Keratinocyte (primary cell): ENCODE measurements around the gene PLCL2. TPM values are rescaled to one million over a fixed set of nuclear protein-coding genes. Genes with fewer than 3 reads are reported as not detected.

Experiments
- DNase-seq: peaks from one replicate; pipeline ENCODE4 v3.0.0-alpha.2; 2011; ENCODE audit warnings: low read depth, missing footprints, low spot score
- FAIRE-seq: peaks from 2 replicates; lab custom pipeline; 2011; peaks lifted over from hg19 to GRCh38; lab: Jason Lieb, UNC
- H2AFZ ChIP-seq: 2 replicates; pipeline ENCODE4 v1.6.0; 2012; ENCODE audit warnings: low read length, control low read depth, inconsistent platforms; ENCODE audit not compliant: control insufficient read depth
- H3K27ac ChIP-seq: 2 replicates; pipeline ENCODE4 v1.5.1; 2011; ENCODE audit warnings: low read length; ENCODE audit not compliant: control insufficient read depth, insufficient read depth
- H3K27me3 ChIP-seq: 3 replicates; pipeline ENCODE4 v1.6.0; 2011; ENCODE audit warnings: low read length; ENCODE audit not compliant: control insufficient read depth, insufficient read depth; ENCODE audit errors: extremely low read depth
- H3K36me3 ChIP-seq, 2 experiments: 2 replicates in 1 of 2; 3 replicates in 1 of 2; pipeline ENCODE4 v1.5.1; 2011; ENCODE audit warnings: low read length in 2 of 2, mild to moderate bottlenecking in 1 of 2; ENCODE audit not compliant: control insufficient read depth in 2 of 2, insufficient read depth in 2 of 2; ENCODE audit errors: extremely low read depth in 1 of 2
- H3K4me1 ChIP-seq: 3 replicates; pipeline ENCODE4 v1.5.1; 2011; ENCODE audit warnings: low read length; ENCODE audit not compliant: control insufficient read depth, insufficient read depth; ENCODE audit errors: extremely low read depth
- H3K4me2 ChIP-seq: 3 replicates; pipeline ENCODE4 v1.6.0; 2011; ENCODE audit warnings: low read depth, low read length; ENCODE audit not compliant: control insufficient read depth, insufficient read depth; ENCODE audit errors: extremely low read depth
- H3K4me3 ChIP-seq, 3 experiments: fragments of 200-600 bp in 1 of 3; sonication (generic) in 1 of 3; 2 replicates in 2 of 3; 3 replicates in 1 of 3; pipeline ENCODE4 v1.5.1; 2011 to 2016; ENCODE audit warnings: low read length in 3 of 3, mild to moderate bottlenecking in 3 of 3, control low read depth in 2 of 3, inconsistent platforms in 1 of 3, low read depth in 1 of 3, mixed read lengths in 1 of 3, mixed run types in 1 of 3, moderate library complexity in 1 of 3; ENCODE audit not compliant: control insufficient read depth in 2 of 3, insufficient read depth in 2 of 3; ENCODE audit errors: extremely low read depth in 1 of 3
- H3K79me2 ChIP-seq: 2 replicates; pipeline ENCODE4 v1.6.0; 2012; ENCODE audit warnings: low read length; ENCODE audit not compliant: control insufficient read depth, insufficient read depth
- H3K9ac ChIP-seq: 3 replicates; pipeline ENCODE4 v1.6.0; 2011; ENCODE audit warnings: low read length; ENCODE audit not compliant: control insufficient read depth, insufficient read depth; ENCODE audit errors: extremely low read depth
- H3K9me1 ChIP-seq: 3 replicates; pipeline ENCODE4 v1.6.0; 2011; ENCODE audit warnings: low read length; ENCODE audit not compliant: control insufficient read depth, insufficient read depth; ENCODE audit errors: extremely low read depth
- H3K9me3 ChIP-seq: 2 replicates; pipeline ENCODE4 v1.5.1; 2012; ENCODE audit warnings: low read depth, low read length; ENCODE audit not compliant: control insufficient read depth
- H4K20me1 ChIP-seq: 3 replicates; pipeline ENCODE4 v1.6.0; 2011; ENCODE audit warnings: low read length; ENCODE audit not compliant: control insufficient read depth, insufficient read depth; ENCODE audit errors: extremely low read depth
- EZH2 ChIP-seq: IDR thresholded peaks from one replicate; pipeline ENCODE4 v1.6.1; 2012; ENCODE audit warnings: inconsistent platforms, mild to moderate bottlenecking, low read length, moderate library complexity
- dilution Hi-C: fragments of 300-500 bp; cut with MboI; formaldehyde crosslinking; loops from one replicate; pipeline ENCODE4 v1.7.0; 2020; ENCODE audit warnings: low sequenced_read_pairs; ENCODE audit not compliant: extremely low pct_ligation_motif_present
- polyA plus RNA-seq, 5 experiments: library from polyadenylated mRNA; depleted of rRNA in 3 of 5; stranded (reverse) in 3 of 5; stranded (forward) in 1 of 5; unstranded in 1 of 5; fragments of >200 nt; gene quantifications; 1 replicate in 1 of 5; 2 replicates in 3 of 5; 3 replicates in 1 of 5; pipeline versions ENCODE4 v1.2.1 to v1.2.3, GENCODE V29; 2011 to 2012; ENCODE audit warnings: missing spikeins in 2 of 5, low read depth in 1 of 5, low replicate concordance in 1 of 5
- TF ChIP-seq, protein P1 (sequence below), 3 experiments: IDR thresholded peaks in 1 of 3; conservative IDR thresholded peaks in 1 of 3; optimal IDR thresholded peaks in 1 of 3; 2 replicates in 2 of 3; 3 replicates in 1 of 3; pipeline versions ENCODE3 to v1.5.1; 2011; ENCODE audit warnings: low read length in 3 of 3, mild to moderate bottlenecking in 3 of 3, moderate library complexity in 2 of 3, control low read depth in 1 of 3, inconsistent platforms in 1 of 3; ENCODE audit not compliant: insufficient read depth in 2 of 3; ENCODE audit errors: extremely low read depth in 1 of 3

Gene PLCL2
- polyA plus RNA-seq, 1 donor (not counting 4 experiments of a cell fraction or from before 2014, with no cell fraction given) = 0.20 TPM

GRCh38 chr3:17120115-17120514 lies 235.4 kb downstream of the PLCL2 start:
- DNase-seq (no peak), FAIRE-seq (no peak)
- no peaks in the 10 kb centered on the region for H3K9me3 ChIP-seq
- H3K79me2 ChIP-seq = no peaks in the 10 kb centered on the region
- no peak overlapping the region for H3K9ac ChIP-seq
- no peaks in the 10 kb centered on the region for H3K36me3 ChIP-seq
- no peaks in the 10 kb centered on the region for H3K4me1 ChIP-seq
- no peaks in the 10 kb centered on the region for H3K27me3 ChIP-seq
- H4K20me1 ChIP-seq = no peaks in the 10 kb centered on the region
- no peak overlapping the region for H3K4me3 ChIP-seq
- dilution Hi-C loops = no loop called here
- no peak overlapping the region for H2AFZ ChIP-seq
- H3K27ac ChIP-seq = no peak overlapping the region
- H3K4me2 ChIP-seq = no peak overlapping the region
- H3K9me1 ChIP-seq = no peaks in the 10 kb centered on the region
- no peak for TF ChIP-seq EZH2
- TF ChIP-seq, protein P1, sequence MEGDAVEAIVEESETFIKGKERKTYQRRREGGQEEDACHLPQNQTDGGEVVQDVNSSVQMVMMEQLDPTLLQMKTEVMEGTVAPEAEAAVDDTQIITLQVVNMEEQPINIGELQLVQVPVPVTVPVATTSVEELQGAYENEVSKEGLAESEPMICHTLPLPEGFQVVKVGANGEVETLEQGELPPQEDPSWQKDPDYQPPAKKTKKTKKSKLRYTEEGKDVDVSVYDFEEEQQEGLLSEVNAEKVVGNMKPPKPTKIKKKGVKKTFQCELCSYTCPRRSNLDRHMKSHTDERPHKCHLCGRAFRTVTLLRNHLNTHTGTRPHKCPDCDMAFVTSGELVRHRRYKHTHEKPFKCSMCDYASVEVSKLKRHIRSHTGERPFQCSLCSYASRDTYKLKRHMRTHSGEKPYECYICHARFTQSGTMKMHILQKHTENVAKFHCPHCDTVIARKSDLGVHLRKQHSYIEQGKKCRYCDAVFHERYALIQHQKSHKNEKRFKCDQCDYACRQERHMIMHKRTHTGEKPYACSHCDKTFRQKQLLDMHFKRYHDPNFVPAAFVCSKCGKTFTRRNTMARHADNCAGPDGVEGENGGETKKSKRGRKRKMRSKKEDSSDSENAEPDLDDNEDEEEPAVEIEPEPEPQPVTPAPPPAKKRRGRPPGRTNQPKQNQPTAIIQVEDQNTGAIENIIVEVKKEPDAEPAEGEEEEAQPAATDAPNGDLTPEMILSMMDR (optimal IDR thresholded peaks at IDR 0.05 in 1 of 3, IDR thresholded peaks at IDR 0.05 in 1 of 3, conservative IDR thresholded peaks at IDR 0.05 in 1 of 3; ENCODE audit: extremely low read depth in 1 of 3, insufficient read depth in 2 of 3, low read length in 3 of 3) = no peak

DNA sequence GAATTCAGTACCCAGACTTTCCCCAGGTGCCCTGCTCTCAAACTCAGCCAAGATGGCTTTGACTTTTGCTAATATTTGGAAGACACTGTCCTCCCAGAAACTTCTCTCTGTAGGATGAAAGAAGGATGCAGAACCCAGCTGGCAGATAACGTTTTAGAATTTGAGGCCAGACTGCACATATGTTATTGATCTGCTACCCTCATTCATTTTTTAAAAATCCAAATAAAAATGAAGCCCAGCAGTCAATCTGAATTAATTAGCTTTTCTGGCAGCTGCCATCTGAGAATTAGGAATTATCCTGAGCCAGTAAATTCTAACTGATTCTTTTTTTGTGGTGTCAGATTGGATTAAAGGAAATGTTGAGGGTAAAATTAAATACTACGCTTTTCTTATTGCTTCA lies 236.6 kb downstream of the PLCL2 start:
- H3K79me2 ChIP-seq = no peaks in the 10 kb centered on the region
- H3K9me3 ChIP-seq = no peaks in the 10 kb centered on the region
- no peak overlapping the region for H2AFZ ChIP-seq
- H3K27ac ChIP-seq = no peak overlapping the region
- no peaks in the 10 kb centered on the region for H3K36me3 ChIP-seq
- no peaks in the 10 kb centered on the region for H3K27me3 ChIP-seq
- no peaks in the 10 kb centered on the region for H3K9me1 ChIP-seq
- no peaks in the 10 kb centered on the region for H3K4me1 ChIP-seq
- H3K4me3 ChIP-seq = no peak overlapping the region
- no peak for FAIRE-seq
- no peaks in the 10 kb centered on the region for H4K20me1 ChIP-seq
- dilution Hi-C loops = no loop called here
- TF ChIP-seq, protein P1 (optimal IDR thresholded peaks at IDR 0.05 in 1 of 3, IDR thresholded peaks at IDR 0.05 in 1 of 3, conservative IDR thresholded peaks at IDR 0.05 in 1 of 3; ENCODE audit: extremely low read depth in 1 of 3, insufficient read depth in 2 of 3, low read length in 3 of 3) = no peak
- no peak for TF ChIP-seq EZH2
- DNase-seq = no peak
- H3K4me2 ChIP-seq = no peak overlapping the region
- no peak overlapping the region for H3K9ac ChIP-seq
